Body of pancreas (tissue), 4 donors: ENCODE results near the gene RPL37.

ENCODE experiments used
- POLR2A ChIP-seq, 3 donors: fragments of 450-650 bp; IDR thresholded peaks; one replicate each; pipeline ENCODE4 v1.6.1; 2016; ENCODE audit warnings: antibody characterized with exemption in 3 of 3, mild to moderate bottlenecking in 2 of 3
- TF ChIP-seq, protein P1 (sequence below), 7 experiments: fragments of 450-650 bp in 4 of 7; fragments of 200-600 bp in 3 of 7; sonication (generic) in 3 of 7; IDR thresholded peaks; one replicate each; pipeline ENCODE4 v1.5.1; 2016 to 2019; ENCODE audit warnings: antibody characterized with exemption in 7 of 7

GRCh38 chr5:40832345-40832744 lies 2.7 kb downstream of the RPL37 start:
- TF ChIP-seq, protein P1, sequence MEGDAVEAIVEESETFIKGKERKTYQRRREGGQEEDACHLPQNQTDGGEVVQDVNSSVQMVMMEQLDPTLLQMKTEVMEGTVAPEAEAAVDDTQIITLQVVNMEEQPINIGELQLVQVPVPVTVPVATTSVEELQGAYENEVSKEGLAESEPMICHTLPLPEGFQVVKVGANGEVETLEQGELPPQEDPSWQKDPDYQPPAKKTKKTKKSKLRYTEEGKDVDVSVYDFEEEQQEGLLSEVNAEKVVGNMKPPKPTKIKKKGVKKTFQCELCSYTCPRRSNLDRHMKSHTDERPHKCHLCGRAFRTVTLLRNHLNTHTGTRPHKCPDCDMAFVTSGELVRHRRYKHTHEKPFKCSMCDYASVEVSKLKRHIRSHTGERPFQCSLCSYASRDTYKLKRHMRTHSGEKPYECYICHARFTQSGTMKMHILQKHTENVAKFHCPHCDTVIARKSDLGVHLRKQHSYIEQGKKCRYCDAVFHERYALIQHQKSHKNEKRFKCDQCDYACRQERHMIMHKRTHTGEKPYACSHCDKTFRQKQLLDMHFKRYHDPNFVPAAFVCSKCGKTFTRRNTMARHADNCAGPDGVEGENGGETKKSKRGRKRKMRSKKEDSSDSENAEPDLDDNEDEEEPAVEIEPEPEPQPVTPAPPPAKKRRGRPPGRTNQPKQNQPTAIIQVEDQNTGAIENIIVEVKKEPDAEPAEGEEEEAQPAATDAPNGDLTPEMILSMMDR (IDR thresholded peaks at IDR 0.05) = no peak
- no peak for TF ChIP-seq POLR2A (IDR thresholded peaks at IDR 0.05)
